ENCODE data around the gene FSCN2. TPM values are rescaled to one million over a fixed set of nuclear protein-coding genes. Genes with fewer than 3 reads are reported as not detected.

Gene FSCN2
- total and polyA plus RNA-seq, 2 of the 4 experiments (the other 2 are of a cell fraction): 0.18 to 0.84 TPM

- no peak for ATAC-seq (ENCODE audit: low read depth)
- peak overlapping the region; percentile 95 for H2AK5ac ChIP-seq (ENCODE audit: low read depth, low read length)
- peaks cover 37% of the 10 kb centered on the region for H3K4me1 ChIP-seq (ENCODE audit: control insufficient read depth, insufficient read depth, low read length)
- H4K5ac ChIP-seq (ENCODE audit: low read depth, low read length): no peak overlapping the region
- H3K27me3 ChIP-seq (ENCODE audit: control insufficient read depth, insufficient read depth, low read length): no peaks in the 10 kb centered on the region
- H2AFZ ChIP-seq (replicated peaks; ENCODE audit: low read length, poor library complexity): peak overlapping the region; percentile 27
- 93% methylated on average over 3 of the region's 10 CpGs; no CpG with 5 or more reads in 1 of the 2 experiments for WGBS, 2 experiments (ENCODE audit: extremely low coverage in 2 of 2, insufficient read length in 1 of 2)
- peak overlapping the region; percentile 79; the same call in 1 of the 2 replicates for H2BK20ac ChIP-seq (ENCODE audit: low read depth, low read length)
- H3K79me1 ChIP-seq (ENCODE audit: low read depth in 1 of 2, low read length in 2 of 2): peaks cover 43 to 94% of the 10 kb centered on the region in 2 experiments
- H2BK5ac ChIP-seq (ENCODE audit: low read depth, low read length, poor library complexity, severe bottlenecking): peak overlapping the region; percentile 90
- peaks cover 33% of the 10 kb centered on the region for H3K36me3 ChIP-seq (ENCODE audit: control insufficient read depth, insufficient read depth, low read length)
- peaks cover 60% of the 10 kb centered on the region for H3K9me1 ChIP-seq (ENCODE audit: insufficient read depth, low read length)
- H4K20me1 ChIP-seq (ENCODE audit: insufficient read depth, low read length): peaks cover 59% of the 10 kb centered on the region
- no peak overlapping the region for H3K27ac ChIP-seq (ENCODE audit: insufficient read depth, low read length)
- in situ Hi-C loops (cut with MboI; ENCODE audit: low sequenced_read_pairs) (no loop called here), dilution Hi-C loops (cut with HindIII; ENCODE audit: low sequenced_read_pairs, unreplicated experiment) (no loop called here), intact Hi-C loops (cut with micrococcal nuclease) (no loop called here)
- H3K9me3 ChIP-seq (ENCODE audit: control insufficient read depth, insufficient read depth, low read length): no peaks in the 10 kb centered on the region
- peak overlapping the region; percentile 68 for H2AK9ac ChIP-seq (replicated peaks; ENCODE audit: low read depth, low read length, poor library complexity)
- no peak overlapping the region for H3K56ac ChIP-seq (ENCODE audit: extremely low read depth, insufficient read depth, low read length)
- DNase-seq: peak; percentile 31
- peak overlapping the region; percentile 84 for H3K14ac ChIP-seq (replicated peaks; ENCODE audit: low read depth, low read length)
- no peak overlapping the region for H3K9ac ChIP-seq (ENCODE audit: low read depth, low read length)
- CTCF ChIA-PET: no interaction called here
- H3K23ac ChIP-seq (ENCODE audit: low read depth, low read length): no peak overlapping the region
- H3K18ac ChIP-seq (ENCODE audit: low read depth, low read length): no peak overlapping the region
- POLR2A ChIA-PET (ENCODE audit: unreplicated experiment): interaction anchor here (0.9 kb wide), 1 partner anchor 12 kb away, joined by 3 read pairs; no protein-coding TSS in a partner anchor
- H2BK15ac ChIP-seq (ENCODE audit: low read depth, low read length): no peak overlapping the region
- peak overlapping the region; percentile 83; the same call in 1 of the 2 replicates for H2BK120ac ChIP-seq (ENCODE audit: low read depth, low read length)
- H4K8ac ChIP-seq (ENCODE audit: low read depth in 2 of 2, low read length in 2 of 2): 0 out of 4 replicates have a peak overlapping the region, but pooled peaks of 1 of the 2 experiments have one; percentile 62
- no peak overlapping the region for H3K4me3 ChIP-seq (ENCODE audit: insufficient read depth, low read depth, low read length)
- H3K4ac ChIP-seq (ENCODE audit: low read depth, low read length): peak overlapping the region; percentile 94
- no TSS peak for BruUV-seq (replicated peaks)
- 0 out of 2 replicates have a peak overlapping the region, but pooled peaks have one; percentile 39 for H4K91ac ChIP-seq (ENCODE audit: insufficient read depth, low read depth, low read length)
- no peak for TF ChIP-seq MAFK (IDR thresholded peaks at IDR 0.05; ENCODE audit: low read depth, low read length)
- TF ChIP-seq CEBPB (IDR thresholded peaks at IDR 0.05; ENCODE audit: low read depth, low read length): peak; percentile 57
- TF ChIP-seq SMC3 (IDR thresholded peaks at IDR 0.05; ENCODE audit: low read depth, low read length): no peak
- no peak overlapping the region for H3K4me2 ChIP-seq (ENCODE audit: low read depth, low read length)
These were observed 49.9 kb downstream of the FSCN2 start for GRCh38 chr17:81578038-81578441.

Measured in IMR-90 (cell line).